Transverse colon (tissue), 4 donors: Measurements from ENCODE around the gene ATP6V1C2. TPM values are rescaled to one million over a fixed set of nuclear protein-coding genes. Genes with fewer than 3 reads are reported as not detected.

Experiments
- DNase-seq: peaks from one replicate; pipeline ENCODE4 v3.0.0-alpha.2; 2019
- H3K27ac ChIP-seq, 4 donors: fragments of 200-600 bp; sonication (generic); 2 replicates each; pipeline ENCODE4 v1.5.1; 2016 to 2018; ENCODE audit warnings: inconsistent platforms in 4 of 4
- H3K27me3 ChIP-seq: fragments of 200-600 bp; sonication (generic); 2 replicates; pipeline ENCODE4 v1.5.1; 2017; ENCODE audit warnings: inconsistent platforms
- H3K36me3 ChIP-seq, 4 donors: fragments of 200-600 bp; sonication (generic); 2 replicates each; pipeline ENCODE4 v1.5.1; 2017 to 2019; ENCODE audit warnings: inconsistent platforms in 4 of 4
- H3K4me1 ChIP-seq, 4 donors: fragments of 200-600 bp; sonication (generic); 2 replicates each; pipeline ENCODE4 v1.5.1; 2017 to 2020; ENCODE audit warnings: inconsistent platforms in 4 of 4
- H3K4me3 ChIP-seq, 4 donors: fragments of 200-600 bp; sonication (generic); 1 replicate in 1 of 4; 2 replicates in 3 of 4; pipeline versions ENCODE4 v1.5.1 to v1.6.1; 2017 to 2019; ENCODE audit warnings: inconsistent platforms in 4 of 4
- H3K9me3 ChIP-seq, 2 donors: fragments of 200-600 bp; sonication (generic); 2 replicates each; pipeline ENCODE4 v1.5.1; 2017 to 2019; ENCODE audit warnings: inconsistent platforms in 2 of 2
- EP300 ChIP-seq: sonication (generic); formaldehyde crosslinking; IDR thresholded peaks from one replicate; pipeline ENCODE4 v1.6.1; 2017; ENCODE audit warnings: antibody characterized with exemption, low read depth
- POLR2A ChIP-seq: fragments of 450-650 bp; IDR thresholded peaks from one replicate; pipeline ENCODE4 v1.6.1; 2016; ENCODE audit warnings: antibody characterized with exemption, mild to moderate bottlenecking, moderate library complexity
- POLR2AphosphoS5 ChIP-seq, 3 donors: sonication (generic); formaldehyde crosslinking; IDR thresholded peaks; one replicate each; pipeline ENCODE4 v1.6.1; 2016; ENCODE audit warnings: antibody characterized with exemption in 3 of 3
- WGBS, 2 donors: methylation state at CpG; one replicate each; pipeline ENCODE4 v1.1.5; 2018; ENCODE audit warnings: low coverage in 1 of 2; 5-methylcytosine and 5-hydroxymethylcytosine counted together
- in situ Hi-C, 4 donors: fragments of 200-750 bp; cut with MboI; loops; one replicate each; pipeline versions ENCODE4 v1.15.0 to v1.15.1; 2017; ENCODE audit warnings: low sequenced_read_pairs in 3 of 4, low pct_ligation_motif_present in 1 of 4, low pct_unique_long_range_greater_than_20kb in 1 of 4
- intact Hi-C: fragments of 100-400 bp; cut with DNase I; formaldehyde crosslinking; loops from one replicate; pipeline ENCODE4 v1.15.1; 2023; ENCODE audit warnings: low total_unique reads
- total RNA-seq, 4 donors: library from RNA; depleted of rRNA; stranded (reverse); fragments of >200 nt; gene quantifications; one replicate each; pipeline ENCODE4 v1.1.0, GENCODE V29; 2016
- TF ChIP-seq, protein P1 (sequence below), 5 experiments: fragments of 200-600 bp in 3 of 5; fragments of 450-650 bp in 2 of 5; sonication (generic) in 3 of 5; IDR thresholded peaks; 1 replicate in 2 of 5; 2 replicates in 3 of 5; pipeline ENCODE4 v1.5.1; 2016 to 2017; ENCODE audit warnings: antibody characterized with exemption in 5 of 5, inconsistent platforms in 3 of 5, mild to moderate bottlenecking in 2 of 5, moderate library complexity in 1 of 5

The ATP6V1C2 gene
- total RNA-seq, 4 donors from 2014 or later: 0.48 to 43.0 (median 1.2) TPM

DNA sequence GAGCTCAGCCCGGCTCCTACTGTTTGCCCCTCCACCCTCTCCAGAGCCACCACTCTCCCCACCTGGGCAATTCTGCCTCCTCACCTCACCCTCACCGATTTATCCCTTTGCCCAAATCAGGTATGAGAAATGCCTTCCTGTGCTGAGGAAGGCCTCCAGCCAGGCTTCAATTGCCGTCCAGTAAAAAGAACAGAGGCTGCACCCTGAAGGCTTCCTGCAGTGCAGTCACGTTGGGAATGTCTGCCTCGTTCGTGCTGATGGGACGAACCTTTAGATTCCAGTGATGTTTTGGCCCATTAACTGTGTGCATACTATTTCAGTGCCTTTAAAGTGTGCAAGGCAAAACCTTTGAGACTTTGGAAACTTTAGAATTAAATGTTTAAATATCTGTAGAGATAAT is 34.2 kb downstream of the ATP6V1C2 start:
- no peak overlapping the region for H3K4me3 ChIP-seq
- no peak for DNase-seq
- no peaks in the 10 kb centered on the region for H3K27me3 ChIP-seq
- intact Hi-C loops: no loop called here
- H3K36me3 ChIP-seq: no peaks in the 10 kb centered on the region
- TF ChIP-seq, protein P1, sequence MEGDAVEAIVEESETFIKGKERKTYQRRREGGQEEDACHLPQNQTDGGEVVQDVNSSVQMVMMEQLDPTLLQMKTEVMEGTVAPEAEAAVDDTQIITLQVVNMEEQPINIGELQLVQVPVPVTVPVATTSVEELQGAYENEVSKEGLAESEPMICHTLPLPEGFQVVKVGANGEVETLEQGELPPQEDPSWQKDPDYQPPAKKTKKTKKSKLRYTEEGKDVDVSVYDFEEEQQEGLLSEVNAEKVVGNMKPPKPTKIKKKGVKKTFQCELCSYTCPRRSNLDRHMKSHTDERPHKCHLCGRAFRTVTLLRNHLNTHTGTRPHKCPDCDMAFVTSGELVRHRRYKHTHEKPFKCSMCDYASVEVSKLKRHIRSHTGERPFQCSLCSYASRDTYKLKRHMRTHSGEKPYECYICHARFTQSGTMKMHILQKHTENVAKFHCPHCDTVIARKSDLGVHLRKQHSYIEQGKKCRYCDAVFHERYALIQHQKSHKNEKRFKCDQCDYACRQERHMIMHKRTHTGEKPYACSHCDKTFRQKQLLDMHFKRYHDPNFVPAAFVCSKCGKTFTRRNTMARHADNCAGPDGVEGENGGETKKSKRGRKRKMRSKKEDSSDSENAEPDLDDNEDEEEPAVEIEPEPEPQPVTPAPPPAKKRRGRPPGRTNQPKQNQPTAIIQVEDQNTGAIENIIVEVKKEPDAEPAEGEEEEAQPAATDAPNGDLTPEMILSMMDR (IDR thresholded peaks at IDR 0.05): no peak
- TF ChIP-seq POLR2A (no peak), POLR2AphosphoS5 (IDR thresholded peaks at IDR 0.05) (no peak), EP300 (no peak)
- no peaks in the 10 kb centered on the region for H3K9me3 ChIP-seq
- H3K4me1 ChIP-seq: peaks cover 0 to 30% (median 19%) of the 10 kb centered on the region in 4 donors
- WGBS, 2 donors: 75% methylated on average over 7 of the region's 7 CpGs; no CpG with 5 or more reads in 1 of the 2 donors
- in situ Hi-C loops: no loop called here
- H3K27ac ChIP-seq: no peak overlapping the region

GRCh38 chr2:10757814-10758286 is 36.4 kb downstream of the ATP6V1C2 start:
- Histone ChIP-seq H3K27me3 (no peaks in the 10 kb centered on the region), H3K4me3 (no peak overlapping the region), H3K27ac (peak overlapping the region; percentile 8 to 68 (median 56)), H3K36me3 (no peaks in the 10 kb centered on the region), H3K4me1 (peaks cover 0 to 14% (median 12%) of the 10 kb centered on the region in 4 donors), H3K9me3 (no peaks in the 10 kb centered on the region)
- no peak for DNase-seq
- 86 to 100% methylated on average over 3 to 6 of the region's 6 CpGs for WGBS, 2 donors
- in situ Hi-C loops (no loop called here), intact Hi-C loops (no loop called here)
- TF ChIP-seq, protein P1 (IDR thresholded peaks at IDR 0.05): no peak

DNA sequence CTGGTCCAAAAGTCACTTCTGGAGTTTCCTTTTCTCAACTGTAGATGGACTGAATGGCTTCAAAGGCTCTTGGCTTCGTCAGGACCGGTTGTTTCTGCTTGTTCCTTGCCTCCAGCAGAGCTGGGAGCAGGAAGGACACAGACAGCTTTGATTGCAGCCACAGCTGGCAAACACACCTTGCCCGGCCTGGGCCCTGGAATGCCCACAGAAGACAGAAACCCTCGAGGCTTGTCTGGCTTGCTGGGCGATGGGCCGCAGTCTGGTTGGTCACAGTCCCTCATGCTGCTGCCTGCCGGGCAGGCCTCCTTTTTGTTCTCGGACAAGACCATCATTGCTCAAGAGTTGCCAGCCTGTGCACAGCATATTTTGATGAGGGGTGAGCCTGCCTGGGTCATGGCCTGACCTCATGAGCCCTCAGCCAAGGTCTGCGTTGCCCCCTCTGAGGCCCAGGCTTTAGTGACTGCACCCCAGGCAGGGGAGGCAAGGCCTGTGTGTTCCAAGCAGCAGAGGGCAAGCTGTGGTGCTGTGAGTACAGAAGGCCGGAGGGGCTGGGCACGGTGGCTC is 37.8 kb downstream of the ATP6V1C2 start:
- H3K27ac ChIP-seq: peak overlapping the region; percentile 6 to 68 (median 22)
- in situ Hi-C loops: no loop called here

GRCh38 chr2:10760794-10761504 is 39.5 kb downstream of the ATP6V1C2 start:
- TF ChIP-seq POLR2AphosphoS5 (IDR thresholded peaks at IDR 0.05) (no peak), EP300 (no peak), POLR2A (no peak)
- TF ChIP-seq, protein P1 (IDR thresholded peaks at IDR 0.05): no peak
- in situ Hi-C loops (no loop called here), intact Hi-C loops (no loop called here)
- no peak overlapping the region for H3K4me3 ChIP-seq
- H3K27me3 ChIP-seq: no peaks in the 10 kb centered on the region
- no peaks in the 10 kb centered on the region for H3K36me3 ChIP-seq
- H3K27ac ChIP-seq: no peak overlapping the region
- H3K4me1 ChIP-seq: peaks cover 0 to 12% (median 11%) of the 10 kb centered on the region in 4 donors
- no peak for DNase-seq
- no peaks in the 10 kb centered on the region for H3K9me3 ChIP-seq
- 88% methylated on average over 13 of the region's 13 CpGs; no CpG with 5 or more reads in 1 of the 2 donors for WGBS, 2 donors

More for the DNA sequence above, 37.8 kb downstream of the ATP6V1C2 start:
- intact Hi-C loops: no loop called here
- peak; percentile 45 for DNase-seq
- H3K4me1 ChIP-seq: peaks cover 0 to 9% (median 8%) of the 10 kb centered on the region in 4 donors
- H3K27me3 ChIP-seq: no peaks in the 10 kb centered on the region
- WGBS, 2 donors: 54 to 55% methylated on average over 2 to 7 of the region's 11 CpGs
- H3K9me3 ChIP-seq: no peaks in the 10 kb centered on the region
- TF ChIP-seq POLR2A: no peak
- TF ChIP-seq POLR2AphosphoS5 (IDR thresholded peaks at IDR 0.05): no peak
- no peak for TF ChIP-seq EP300
- TF ChIP-seq, protein P1 (IDR thresholded peaks at IDR 0.05): no peak
- H3K4me3 ChIP-seq: no peak overlapping the region
- no peaks in the 10 kb centered on the region for H3K36me3 ChIP-seq
